ENCODE data around the gene DYNLT1. TPM values are rescaled to one million over a fixed set of nuclear protein-coding genes. Genes with fewer than 3 reads are reported as not detected.

Gene DYNLT1
- total RNA-seq, 1 experiment from 2014 or later, result 50.5 TPM

DNA sequence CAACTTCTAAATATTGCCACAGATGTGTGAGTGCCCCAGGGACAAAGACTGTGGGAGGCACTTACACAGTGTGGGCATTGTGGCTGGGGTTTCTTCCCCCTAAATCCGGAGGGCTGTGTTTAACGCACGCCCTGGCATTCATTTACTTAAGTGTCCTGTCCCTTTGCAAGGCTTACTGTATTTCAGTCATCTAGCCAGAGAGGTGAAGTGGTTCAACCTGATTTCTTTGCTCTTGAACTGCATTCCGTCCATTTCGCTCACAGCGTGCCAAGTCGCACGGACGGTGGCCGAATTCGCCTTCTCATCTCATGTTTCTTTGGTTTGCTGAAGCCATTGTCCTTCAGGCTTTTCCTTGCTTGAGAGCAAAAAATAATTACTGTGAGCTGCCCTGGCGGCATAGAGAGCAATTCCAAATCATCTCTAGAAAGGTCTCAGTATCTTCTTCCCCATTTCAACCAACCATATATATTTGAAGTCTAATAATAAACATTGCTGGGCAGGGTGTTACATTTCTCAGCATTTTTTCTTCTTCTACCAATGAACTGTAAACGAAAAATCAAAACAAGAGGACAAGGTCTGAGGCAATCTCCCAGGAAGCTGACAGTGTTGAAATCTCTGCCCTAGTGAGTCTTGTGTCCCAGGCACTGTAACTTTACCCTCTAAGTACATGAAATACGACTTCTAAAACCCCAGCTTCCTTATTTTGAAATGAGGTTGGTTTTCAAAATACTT lies 22.3 kb upstream of the DYNLT1 start:
- no peak overlapping the region for H3K9ac ChIP-seq (ENCODE audit: low read length)
- no peaks in the 10 kb centered on the region for H3K27me3 ChIP-seq (ENCODE audit: low read length)
- intact Hi-C loops (cut with micrococcal nuclease), result no loop called here
- no peak overlapping the region for H2AFZ ChIP-seq (ENCODE audit: low read length)
- no peaks in the 10 kb centered on the region for H3K9me2 ChIP-seq (replicated peaks; ENCODE audit: low read length)
- DNase-seq (no peak), ATAC-seq (no peak)
- H3K36me3 ChIP-seq (ENCODE audit: low read depth, low read length), result no peaks in the 10 kb centered on the region
- no peak overlapping the region for H3K4me3 ChIP-seq (ENCODE audit: low read length)
- ChIA-PET POLR2A (ENCODE audit: unreplicated experiment) (no interaction called here), CTCF (no interaction called here)
- H4K20me1 ChIP-seq (ENCODE audit: low read length), result no peaks in the 10 kb centered on the region
- TF ChIP-seq EZH2 (IDR thresholded peaks at IDR 0.05; ENCODE audit: low read length, unreplicated experiment) (no peak), EZH2phosphoT487 (IDR thresholded peaks at IDR 0.05; ENCODE audit: borderline replicate concordance, low read length) (no peak)
- TF ChIP-seq, protein P1, sequence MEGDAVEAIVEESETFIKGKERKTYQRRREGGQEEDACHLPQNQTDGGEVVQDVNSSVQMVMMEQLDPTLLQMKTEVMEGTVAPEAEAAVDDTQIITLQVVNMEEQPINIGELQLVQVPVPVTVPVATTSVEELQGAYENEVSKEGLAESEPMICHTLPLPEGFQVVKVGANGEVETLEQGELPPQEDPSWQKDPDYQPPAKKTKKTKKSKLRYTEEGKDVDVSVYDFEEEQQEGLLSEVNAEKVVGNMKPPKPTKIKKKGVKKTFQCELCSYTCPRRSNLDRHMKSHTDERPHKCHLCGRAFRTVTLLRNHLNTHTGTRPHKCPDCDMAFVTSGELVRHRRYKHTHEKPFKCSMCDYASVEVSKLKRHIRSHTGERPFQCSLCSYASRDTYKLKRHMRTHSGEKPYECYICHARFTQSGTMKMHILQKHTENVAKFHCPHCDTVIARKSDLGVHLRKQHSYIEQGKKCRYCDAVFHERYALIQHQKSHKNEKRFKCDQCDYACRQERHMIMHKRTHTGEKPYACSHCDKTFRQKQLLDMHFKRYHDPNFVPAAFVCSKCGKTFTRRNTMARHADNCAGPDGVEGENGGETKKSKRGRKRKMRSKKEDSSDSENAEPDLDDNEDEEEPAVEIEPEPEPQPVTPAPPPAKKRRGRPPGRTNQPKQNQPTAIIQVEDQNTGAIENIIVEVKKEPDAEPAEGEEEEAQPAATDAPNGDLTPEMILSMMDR (conservative IDR thresholded peaks at IDR 0.05; ENCODE audit: low read depth, low read length), result no peak
- H3K4me1 ChIP-seq (ENCODE audit: insufficient read depth, low read length), result peaks cover 15% of the 10 kb centered on the region
- no TSS peak for BruUV-seq (replicated peaks)
- no peaks in the 10 kb centered on the region for H3F3A ChIP-seq (ENCODE audit: low read length, unreplicated experiment)
- no peaks in the 10 kb centered on the region for H3K9me3 ChIP-seq (ENCODE audit: low read length)
- H3K27ac ChIP-seq (ENCODE audit: low read length), result no peak overlapping the region
- no peaks in the 10 kb centered on the region for H3K79me2 ChIP-seq (ENCODE audit: low read length)
- no peak overlapping the region for H3K4me2 ChIP-seq (ENCODE audit: low read length)

DNA sequence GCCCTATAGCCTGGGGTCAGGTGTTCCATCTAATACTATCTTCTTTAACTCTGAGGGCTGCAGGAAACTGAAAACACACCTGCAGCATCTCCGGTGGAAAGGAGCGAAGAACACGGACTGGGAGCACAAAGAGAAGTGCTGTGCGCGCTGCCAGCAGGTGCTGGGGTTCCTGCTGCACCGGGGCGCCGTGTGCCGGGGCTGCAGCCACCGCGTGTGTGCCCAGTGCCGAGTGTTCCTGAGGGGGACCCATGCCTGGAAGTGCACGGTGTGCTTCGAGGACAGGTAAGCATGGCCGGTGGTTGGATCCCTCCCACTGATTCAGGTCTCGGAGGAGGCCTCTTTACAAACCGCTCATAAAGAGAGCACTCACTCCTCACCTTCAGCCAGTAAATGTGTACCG lies 20.8 kb upstream of the DYNLT1 start:
- CTCF ChIA-PET, result no interaction called here
- no peak overlapping the region for H3K4me2 ChIP-seq (ENCODE audit: low read length)
- H3K27ac ChIP-seq (ENCODE audit: low read length), result no peak overlapping the region
- TF ChIP-seq, protein P1 (conservative IDR thresholded peaks at IDR 0.05; ENCODE audit: low read depth, low read length), result no peak
- TF ChIP-seq EZH2phosphoT487 (IDR thresholded peaks at IDR 0.05; ENCODE audit: borderline replicate concordance, low read length) (no peak), EZH2 (IDR thresholded peaks at IDR 0.05; ENCODE audit: low read length, unreplicated experiment) (no peak)
- intact Hi-C loops (cut with micrococcal nuclease), result no loop called here
- no peak overlapping the region for H3K4me3 ChIP-seq (ENCODE audit: low read length)
- DNase-seq, result no peak
- no peaks in the 10 kb centered on the region for H3K36me3 ChIP-seq (ENCODE audit: low read depth, low read length)
- no peaks in the 10 kb centered on the region for H3K9me2 ChIP-seq (replicated peaks; ENCODE audit: low read length)
- no peak overlapping the region for H3K9ac ChIP-seq (ENCODE audit: low read length)
- peaks cover 15% of the 10 kb centered on the region for H3K4me1 ChIP-seq (ENCODE audit: insufficient read depth, low read length)
- no peaks in the 10 kb centered on the region for H3K79me2 ChIP-seq (ENCODE audit: low read length)
- BruUV-seq (replicated peaks), result no TSS peak
- H3K27me3 ChIP-seq (ENCODE audit: low read length), result no peaks in the 10 kb centered on the region
- H2AFZ ChIP-seq (ENCODE audit: low read length), result no peak overlapping the region
- no peaks in the 10 kb centered on the region for H4K20me1 ChIP-seq (ENCODE audit: low read length)
- no peak for ATAC-seq
- POLR2A ChIA-PET (ENCODE audit: unreplicated experiment), result no interaction called here
- H3F3A ChIP-seq (ENCODE audit: low read length, unreplicated experiment), result no peaks in the 10 kb centered on the region
- no peaks in the 10 kb centered on the region for H3K9me3 ChIP-seq (ENCODE audit: low read length)

DNA sequence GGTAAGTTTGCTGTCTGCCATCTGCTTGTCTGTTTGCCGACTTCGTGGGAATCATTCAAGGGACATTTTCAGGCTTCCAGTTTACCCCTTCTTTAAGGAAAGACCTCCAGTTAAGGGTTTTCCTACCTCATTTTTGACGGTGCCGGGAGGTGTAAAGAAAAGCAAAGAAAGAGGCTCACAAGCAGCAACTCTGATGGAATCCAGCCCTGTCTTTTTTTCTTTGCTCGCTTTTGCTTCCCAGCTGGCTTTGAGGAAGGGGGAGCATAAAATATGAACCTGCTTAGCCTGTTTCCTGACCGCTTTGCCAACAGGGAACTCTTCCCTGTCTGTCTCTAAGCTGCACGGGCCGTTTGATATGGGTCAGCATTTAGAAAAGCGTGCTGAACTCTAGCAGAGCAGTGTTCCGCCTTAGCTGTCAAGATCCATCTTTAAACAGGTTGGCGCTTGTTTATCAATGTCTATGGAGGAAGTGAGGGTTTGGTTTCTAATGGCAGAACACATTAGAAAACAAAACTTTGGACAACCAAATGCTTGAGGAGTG lies 19.2 kb upstream of the DYNLT1 start:
- Histone ChIP-seq H4K20me1 (ENCODE audit: low read length) (no peaks in the 10 kb centered on the region), H3K9me3 (ENCODE audit: low read length) (no peaks in the 10 kb centered on the region), H3K27me3 (ENCODE audit: low read length) (no peaks in the 10 kb centered on the region), H3K4me1 (ENCODE audit: insufficient read depth, low read length) (peaks cover 15% of the 10 kb centered on the region), H3K9me2 (replicated peaks; ENCODE audit: low read length) (no peaks in the 10 kb centered on the region), H3K4me2 (ENCODE audit: low read length) (peak overlapping the region; percentile 74), H3K79me2 (ENCODE audit: low read length) (no peaks in the 10 kb centered on the region), H3K36me3 (ENCODE audit: low read depth, low read length) (no peaks in the 10 kb centered on the region), H3K4me3 (ENCODE audit: low read length) (peak overlapping the region; percentile 57), H2AFZ (ENCODE audit: low read length) (peak overlapping the region; percentile 82), H3F3A (ENCODE audit: low read length, unreplicated experiment) (no peaks in the 10 kb centered on the region), H3K27ac (ENCODE audit: low read length) (no peak overlapping the region), H3K9ac (ENCODE audit: low read length) (no peak overlapping the region)
- peak; percentile 65 for DNase-seq
- ATAC-seq, result peak; percentile 47
- intact Hi-C loops (cut with micrococcal nuclease), result no loop called here
- BruUV-seq (replicated peaks), result no TSS peak
- ChIA-PET CTCF (interaction anchor here (0.9 kb wide), 1 partner anchor 28 kb away, joined by 5 read pairs; no protein-coding TSS in a partner anchor), POLR2A (ENCODE audit: unreplicated experiment) (no interaction called here)
- TF ChIP-seq, protein P1 (conservative IDR thresholded peaks at IDR 0.05; ENCODE audit: low read depth, low read length), result no peak
- no peak for TF ChIP-seq EZH2phosphoT487 (IDR thresholded peaks at IDR 0.05; ENCODE audit: borderline replicate concordance, low read length)
- TF ChIP-seq EZH2 (IDR thresholded peaks at IDR 0.05; ENCODE audit: low read length, unreplicated experiment), result no peak

All from PC-3 (cell line).